CD4-positive, alpha-beta T cell treated with Interferon alpha-2 for 1 hour (primary cell): ENCODE data around the gene RYR1.
"Not testable (repeated sequence)": the region's sequence is repeated elsewhere in the genome, so short reads cannot be mapped to it uniquely, and the experiment has no call there.

ENCODE experiments used
- DNase-seq, 2 donors: peaks; one replicate each; pipeline ENCODE4 v3.0.0-alpha.2; 2020 to 2022

RYR1 gene

GRCh38 chr19:38517980-38518379, 84.5 kb downstream of the RYR1 start:
- DNase-seq: not testable (repeated sequence)

GRCh38 chr19:38519168-38519567, 85.7 kb downstream of the RYR1 start:
- no peak for DNase-seq

- no peak for DNase-seq
Measured at GRCh38 chr19:38519988-38520387, 86.5 kb downstream of the RYR1 start.

- no peak for DNase-seq
Measured at GRCh38 chr19:38522915-38523314, 89.4 kb downstream of the RYR1 start.

- no peak for DNase-seq
Measured at GRCh38 chr19:38523319-38523718, 89.8 kb downstream of the RYR1 start.

- no peak for DNase-seq
Measured at GRCh38 chr19:38524369-38524768, 90.9 kb downstream of the RYR1 start.

GRCh38 chr19:38524994-38525634, 91.6 kb downstream of the RYR1 start:
- no peak for DNase-seq

- DNase-seq: no peak
Measured at GRCh38 chr19:38526430-38526829, 92.9 kb downstream of the RYR1 start.

GRCh38 chr19:38527466-38528136, 94.1 kb downstream of the RYR1 start:
- peak; percentile 6 to 50 for DNase-seq

- no peak for DNase-seq
Measured at GRCh38 chr19:38528213-38528755, 94.8 kb downstream of the RYR1 start.

GRCh38 chr19:38528931-38529330, 95.4 kb downstream of the RYR1 start:
- DNase-seq: no peak

- DNase-seq: no peak
Measured at GRCh38 chr19:38531515-38531914, 98.0 kb downstream of the RYR1 start.

GRCh38 chr19:38532939-38533338, 99.4 kb downstream of the RYR1 start:
- DNase-seq: no peak

GRCh38 chr19:38534574-38534973, 101.1 kb downstream of the RYR1 start:
- DNase-seq: no peak

GRCh38 chr19:38535212-38535611, 101.7 kb downstream of the RYR1 start:
- DNase-seq: no peak

GRCh38 chr19:38537071-38537936, 103.8 kb downstream of the RYR1 start:
- DNase-seq: no peak

GRCh38 chr19:38538386-38538785, 104.9 kb downstream of the RYR1 start:
- DNase-seq: no peak

- DNase-seq: peak; percentile 51 to 91
Measured at GRCh38 chr19:38538793-38539528, 105.5 kb downstream of the RYR1 start.

GRCh38 chr19:38539751-38540150, 106.3 kb downstream of the RYR1 start:
- no peak for DNase-seq

GRCh38 chr19:38542040-38542439, 108.5 kb downstream of the RYR1 start:
- DNase-seq: no peak

GRCh38 chr19:38543286-38543806, 109.9 kb downstream of the RYR1 start:
- DNase-seq: no peak

- DNase-seq: peak in 1 of 2 donors; percentile 54
Measured at GRCh38 chr19:38543807-38544568, 110.5 kb downstream of the RYR1 start.
